ENCODE results near the gene ZNF740.
"Not testable (repeated sequence)": the region's sequence is repeated elsewhere in the genome, so short reads cannot be mapped to it uniquely, and the experiment has no call there.

The ZNF740 gene

DNA sequence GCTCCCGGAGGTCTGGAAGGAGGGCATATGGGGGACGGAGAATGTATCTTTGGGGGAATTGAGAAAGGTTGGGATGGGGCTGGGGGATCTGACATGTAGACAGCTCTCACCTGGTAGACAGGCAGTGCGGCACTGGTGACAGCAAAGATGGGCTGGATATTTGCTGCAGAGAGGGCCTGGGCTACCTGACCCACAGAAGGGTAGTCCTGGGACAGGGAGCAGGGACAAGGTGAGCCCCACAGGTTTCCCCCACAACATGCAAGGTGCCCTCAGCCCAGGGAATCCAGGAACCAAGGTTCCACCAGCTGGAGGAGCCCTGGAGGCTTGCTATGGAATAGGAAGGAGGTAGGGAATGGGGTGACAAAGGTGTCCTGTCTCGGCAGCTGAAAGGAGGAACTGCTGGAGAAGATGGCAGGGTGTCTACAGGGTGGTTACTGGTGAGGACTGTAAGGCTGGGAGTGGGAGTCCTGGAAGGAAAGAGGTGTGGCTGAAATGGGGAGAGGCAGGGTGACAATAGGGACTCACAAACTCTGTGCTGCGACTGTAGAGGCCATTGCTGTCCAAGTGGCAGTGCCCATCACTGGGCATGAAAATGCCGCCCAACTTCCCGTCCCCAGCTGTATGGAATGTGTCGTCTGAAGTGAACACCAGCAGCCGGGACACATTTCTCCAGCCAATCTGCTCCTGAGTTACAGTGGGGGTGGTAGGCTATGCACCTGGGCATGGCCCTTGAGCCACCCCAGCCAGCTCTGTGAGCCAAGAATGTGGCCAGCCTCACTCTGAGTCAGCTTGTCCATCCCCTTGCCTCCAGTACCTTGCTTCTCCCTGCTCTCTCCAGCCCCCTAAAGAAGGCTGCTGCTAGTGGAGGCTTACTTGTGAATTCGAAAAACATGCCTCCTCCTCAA lies 15.2 kb downstream of the ZNF740 start:
- DNase-seq: no peak

DNA sequence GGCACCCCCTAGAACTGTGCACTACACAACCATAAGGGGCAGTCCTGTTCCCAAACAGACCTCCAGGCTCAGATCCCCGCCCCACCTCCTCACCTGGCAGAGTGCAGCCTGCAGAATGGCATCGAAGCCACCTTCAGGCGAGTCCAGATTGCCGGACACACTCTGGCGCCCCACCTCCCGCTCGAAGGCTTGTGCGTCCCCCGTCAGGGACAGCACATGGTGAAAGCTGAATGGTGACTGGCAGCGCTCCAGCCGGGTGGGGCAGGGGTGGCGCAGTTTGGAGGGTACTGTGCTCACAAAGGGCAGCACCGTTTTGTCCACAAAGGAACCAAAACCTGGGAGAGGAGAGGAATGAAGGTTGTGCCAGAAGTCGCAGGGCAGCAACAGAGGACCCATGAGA lies 16.0 kb downstream of the ZNF740 start:
- DNase-seq: no peak

DNA sequence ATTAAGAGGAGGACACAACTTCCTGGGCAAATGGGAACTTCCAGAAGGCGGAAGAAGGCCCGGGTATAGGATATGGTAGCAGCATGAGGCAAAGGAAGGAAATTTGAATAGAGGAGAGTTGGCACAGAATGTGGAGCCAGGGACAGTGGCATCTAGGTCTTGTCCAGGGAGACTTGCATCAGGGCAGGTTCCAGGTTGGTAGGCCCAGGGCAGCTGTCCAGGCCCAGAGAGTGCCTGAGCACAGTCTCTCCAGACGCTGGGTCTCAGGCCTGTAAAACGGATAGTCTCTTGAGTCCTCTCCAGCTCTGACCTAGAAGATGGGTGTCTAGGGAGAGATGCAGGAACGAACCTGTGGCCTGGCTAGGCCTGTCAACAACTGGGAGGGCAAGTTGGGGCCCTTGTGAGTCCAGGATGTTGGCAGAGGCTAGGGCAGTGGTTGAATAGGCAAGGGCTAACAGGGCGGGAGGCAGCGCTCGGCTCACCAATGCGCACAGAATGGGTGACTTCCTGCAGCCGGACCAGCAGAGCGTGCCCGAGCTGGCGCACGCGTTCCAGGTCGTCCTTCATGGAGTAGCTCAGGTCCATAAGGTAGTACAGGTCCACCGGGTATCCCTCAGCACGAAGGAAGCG lies 16.6 kb downstream of the ZNF740 start:
- no peak for DNase-seq

GRCh38 chr12:53198486-53199110 lies 18.1 kb downstream of the ZNF740 start:
- DNase-seq: peak; percentile 43

GRCh38 chr12:53199700-53200099 lies 19.2 kb downstream of the ZNF740 start:
- DNase-seq: no peak

DNA sequence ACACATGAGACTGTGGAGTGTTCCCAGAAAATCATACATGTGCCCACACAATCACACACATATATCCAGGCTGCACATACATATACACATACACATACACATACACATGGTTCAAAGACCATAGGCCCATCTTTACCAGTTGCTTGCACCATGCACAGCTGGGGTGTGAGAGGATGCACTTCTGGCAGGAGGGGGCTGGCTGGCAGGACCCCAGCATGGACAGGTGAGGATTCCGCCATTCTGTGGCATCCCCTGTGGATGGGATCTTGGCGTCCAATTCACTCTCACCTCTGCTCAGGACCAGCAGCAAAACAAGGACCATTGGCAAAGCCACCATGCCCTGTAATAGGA lies 19.6 kb downstream of the ZNF740 start:
- no peak for DNase-seq

GRCh38 chr12:53200458-53201176 lies 20.1 kb downstream of the ZNF740 start:
- no peak for DNase-seq

- DNase-seq: no peak
These were observed 20.6 kb downstream of the ZNF740 start for GRCh38 chr12:53201177-53201541.

GRCh38 chr12:53201639-53202038 lies 21.1 kb downstream of the ZNF740 start:
- no peak for DNase-seq

- DNase-seq: not testable (repeated sequence)
These were observed 21.8 kb downstream of the ZNF740 start for GRCh38 chr12:53202316-53202715.

DNA sequence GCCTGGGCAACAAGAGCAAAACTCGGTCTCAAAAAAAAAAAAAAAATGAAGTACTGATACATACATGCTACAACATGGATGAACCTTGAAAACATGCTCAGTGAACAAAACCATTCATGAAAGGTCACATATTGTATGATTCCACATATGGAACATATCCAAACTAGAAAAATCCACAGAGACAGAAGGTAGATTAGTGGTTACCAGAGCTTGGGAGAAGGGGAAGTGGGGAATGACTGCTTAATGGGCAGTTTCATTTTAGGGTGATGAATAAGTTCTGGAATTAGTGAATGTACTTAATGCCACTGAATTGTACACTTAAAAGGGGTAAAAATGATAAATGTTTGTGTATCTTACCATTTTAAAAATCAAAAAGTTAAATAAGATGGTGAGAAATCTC lies 23.8 kb downstream of the ZNF740 start:
- DNase-seq: no peak

DNA sequence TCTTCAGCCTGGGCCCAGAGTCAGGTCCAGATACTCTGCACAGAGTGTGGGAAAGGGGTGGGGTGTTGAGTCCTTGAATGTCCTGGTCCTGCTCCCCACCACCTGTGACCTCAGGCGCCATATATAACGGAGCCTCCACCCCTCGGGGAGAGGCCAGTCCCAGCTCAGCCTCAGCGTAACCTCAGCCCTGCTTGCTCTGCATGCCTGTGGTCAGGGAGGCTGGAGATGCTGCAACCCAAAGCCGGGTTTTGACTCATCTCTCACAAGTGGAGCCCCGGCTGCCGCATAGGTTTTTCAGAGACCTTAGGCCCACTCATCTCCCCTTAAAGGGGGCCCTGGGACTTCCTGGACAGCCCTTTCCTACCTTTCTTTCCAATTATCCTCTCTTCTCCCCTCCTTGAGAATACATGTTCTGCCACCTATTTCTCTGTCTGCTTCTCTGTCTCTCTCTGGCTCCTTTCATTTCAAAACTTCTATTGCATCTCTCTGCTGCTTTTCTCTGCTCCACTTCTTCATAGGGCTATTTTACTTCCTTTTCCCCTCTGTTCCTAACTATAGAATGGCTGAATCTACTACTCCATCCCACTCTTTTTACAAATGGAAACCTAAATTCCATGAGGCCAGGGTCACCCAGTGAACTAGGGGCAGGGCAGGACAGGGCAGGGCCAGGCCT lies 25.4 kb downstream of the ZNF740 start:
- DNase-seq: peak; percentile 41

- peak; percentile 72 for DNase-seq
These were observed 26.5 kb downstream of the ZNF740 start, which contains the start of gene ITGB7 for GRCh38 chr12:53207042-53207441. Gene ITGB7 (minus strand): TSS chr12:53207251. CDS start chr12:53200443, 6,808 bp downstream.

GRCh38 chr12:53208435-53208834 lies 27.9 kb downstream of the ZNF740 start:
- DNase-seq: no peak

- no peak for DNase-seq
These were observed 28.4 kb downstream of the ZNF740 start for GRCh38 chr12:53208877-53209463.

GRCh38 chr12:53210843-53211242 lies 30.3 kb downstream of the ZNF740 start:
- no peak for DNase-seq

DNA sequence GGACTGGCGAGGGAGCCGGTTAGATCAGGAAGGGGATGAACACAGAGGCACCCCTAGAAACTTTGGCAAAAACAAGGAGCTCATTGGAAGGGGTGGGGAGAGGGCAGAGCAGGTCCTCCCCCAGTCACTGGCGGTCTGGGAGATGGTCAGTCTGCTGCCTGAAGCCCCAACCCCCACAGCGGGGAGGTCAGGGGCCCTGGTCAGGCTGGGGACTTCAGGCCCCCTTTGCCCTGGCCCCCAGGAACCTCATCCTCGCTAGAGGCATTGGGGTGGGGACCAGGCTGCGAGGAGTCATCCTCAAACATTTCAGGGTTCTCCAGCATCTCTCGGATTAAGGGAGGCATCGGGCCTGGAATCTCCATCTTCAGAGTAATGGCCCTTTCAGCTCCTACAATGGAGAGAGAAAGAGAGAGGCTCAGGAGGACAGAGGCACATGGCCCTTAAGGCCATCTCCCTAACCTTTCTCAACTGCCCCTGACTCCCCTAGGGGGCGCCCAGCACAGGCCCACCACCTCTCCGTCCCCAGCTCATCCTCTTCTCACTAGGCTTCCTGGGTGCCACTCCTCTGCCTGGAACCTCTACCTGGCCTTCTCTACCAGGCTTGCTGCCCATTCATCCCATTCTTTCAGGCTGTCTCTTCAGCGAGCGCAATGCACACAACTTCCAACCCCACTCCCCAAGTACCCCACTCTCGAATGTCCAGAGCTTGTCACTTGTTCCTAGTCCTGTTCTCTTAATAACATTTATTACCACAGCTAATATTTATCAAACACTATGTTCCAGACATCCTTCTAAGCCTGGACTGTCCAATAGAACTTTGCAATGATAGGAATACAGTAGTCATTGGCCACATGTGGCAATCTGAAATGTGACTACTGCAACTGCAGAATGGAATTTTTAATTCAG lies 31.2 kb downstream of the ZNF740 start:
- DNase-seq: no peak

DNA sequence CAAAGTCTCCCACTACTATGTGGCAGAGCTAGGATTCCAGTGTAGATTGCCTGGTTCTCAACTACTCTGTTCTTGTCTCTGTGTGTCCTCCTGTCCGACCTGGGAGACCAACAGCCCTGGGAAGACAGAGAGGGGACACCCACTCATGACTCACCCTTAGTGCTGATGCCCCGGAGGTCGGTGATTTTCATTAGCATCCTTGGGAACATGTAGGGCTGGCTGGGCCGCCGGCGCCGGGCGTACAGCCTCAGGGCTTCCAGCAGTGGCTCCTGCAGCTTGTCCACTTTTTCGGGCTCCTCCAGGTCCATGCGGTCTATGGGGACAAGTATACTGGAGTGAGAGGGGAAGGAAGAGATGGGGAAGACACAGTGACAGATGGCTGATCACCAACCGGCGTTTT lies 32.4 kb downstream of the ZNF740 start:
- DNase-seq: no peak

DNA sequence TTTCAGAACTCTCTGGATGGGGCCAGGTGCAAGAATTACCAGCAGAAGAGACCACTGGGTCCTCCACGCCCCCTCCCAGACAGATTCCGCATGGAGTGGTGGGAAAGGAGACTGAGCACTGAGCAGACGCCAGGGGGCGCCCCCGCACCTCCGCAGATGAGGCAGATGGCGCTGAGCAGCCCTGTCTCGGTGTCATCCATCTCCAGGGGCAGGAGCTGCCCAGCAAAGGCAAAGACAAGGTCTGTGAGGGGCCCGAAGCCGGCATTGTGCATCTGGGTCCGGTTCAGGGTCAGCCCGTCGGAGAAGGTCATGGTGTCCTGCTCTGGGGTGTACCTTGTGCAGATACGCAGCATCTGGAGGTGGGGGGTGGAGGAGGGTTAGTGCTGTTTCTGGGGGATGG lies 32.8 kb downstream of the ZNF740 start:
- peak; percentile 76 for DNase-seq

- no peak for DNase-seq
These were observed 33.7 kb downstream of the ZNF740 start for GRCh38 chr12:53214221-53214620.
